Posterior cingulate gyrus (tissue), 11 donors: ENCODE data around the gene RELB.
"Not testable (repeated sequence)": the region's sequence is repeated elsewhere in the genome, so short reads cannot be mapped to it uniquely, and the experiment has no call there.

Experiments
- DNase-seq, 10 donors: peaks; one replicate each; pipeline versions ENCODE4 v3.0.0 to v3.0.0-alpha.2; 2020 to 2021; ENCODE audit warnings: mixed read lengths in 3 of 10
- intact Hi-C: fragments of 100-400 bp; cut with DNase I; formaldehyde crosslinking; loops from one replicate; pipeline ENCODE4 v1.15.1; 2023

The RELB gene

GRCh38 chr19:45001087-45001739 is at the start of gene RELB:
Gene RELB, plus strand, starts transcription at chr19:45001464. Its CDS starts 116 bp downstream, at chr19:45001580.
- intact Hi-C loops, result no loop called here
- DNase-seq, result peak; percentile 84 to 98 (median 91)

- DNase-seq, result no peak
- intact Hi-C loops, result no loop called here
Measured at GRCh38 chr19:44954278-44954648, 47.0 kb upstream of the RELB start.

- DNase-seq, result peak; percentile 93 to 99 (median 96)
- intact Hi-C loops, result no loop called here
Measured at GRCh38 chr19:44954649-44955504, 46.4 kb upstream of the RELB start, which contains the start of gene CLPTM1. Gene CLPTM1, plus strand, starts transcription at chr19:44955380. Its CDS starts 16 bp downstream, at chr19:44955396.

GRCh38 chr19:44955505-44956439 is 45.5 kb upstream of the RELB start:
- intact Hi-C loops, result no loop called here
- no peak for DNase-seq

GRCh38 chr19:44957526-44957925 is 43.7 kb upstream of the RELB start:
- intact Hi-C loops, result no loop called here
- DNase-seq, result no peak

- intact Hi-C loops, result no loop called here
Measured at GRCh38 chr19:44958090-44958489, 43.2 kb upstream of the RELB start.

GRCh38 chr19:44959691-44960090 is 41.6 kb upstream of the RELB start:
- intact Hi-C loops, result no loop called here
- DNase-seq, result no peak

More at GRCh38 chr19:44958090-44958489, 43.2 kb upstream of the RELB start:
- no peak for DNase-seq

GRCh38 chr19:44960906-44961728 is 40.1 kb upstream of the RELB start:
- no peak for DNase-seq
- intact Hi-C loops, result no loop called here

GRCh38 chr19:44961821-44962220 is 39.4 kb upstream of the RELB start:
- intact Hi-C loops, result no loop called here
- DNase-seq, result no peak

- intact Hi-C loops, result no loop called here
- DNase-seq, result no peak
Measured at GRCh38 chr19:44968118-44968517, 33.1 kb upstream of the RELB start.

- DNase-seq, result no peak
- intact Hi-C loops, result no loop called here
Measured at GRCh38 chr19:44968670-44969069, 32.6 kb upstream of the RELB start.

GRCh38 chr19:44969437-44969836 is 31.8 kb upstream of the RELB start:
- no peak for DNase-seq
- intact Hi-C loops, result no loop called here

- DNase-seq, intact Hi-C loops: not testable (repeated sequence)
Measured at GRCh38 chr19:44971451-44971850, 29.8 kb upstream of the RELB start.

- intact Hi-C loops, result no loop called here
- no peak for DNase-seq
Measured at GRCh38 chr19:44972802-44973201, 28.5 kb upstream of the RELB start.

GRCh38 chr19:44973982-44974735 is 27.1 kb upstream of the RELB start:
- no peak for DNase-seq
- intact Hi-C loops, result no loop called here

GRCh38 chr19:44974857-44975256 is 26.4 kb upstream of the RELB start:
- DNase-seq, result no peak
- intact Hi-C loops, result no loop called here

- no peak for DNase-seq
- intact Hi-C loops, result no loop called here
Measured at GRCh38 chr19:44975444-44975843, 25.8 kb upstream of the RELB start.

- no peak for DNase-seq
Measured at GRCh38 chr19:44984005-44984404, 17.3 kb upstream of the RELB start.

GRCh38 chr19:44985445-44985844 is 15.8 kb upstream of the RELB start:
- no peak for DNase-seq
- intact Hi-C loops, result no loop called here

More at GRCh38 chr19:44984005-44984404, 17.3 kb upstream of the RELB start:
- intact Hi-C loops, result no loop called here
